ENCODE measurements around the gene LRRC43.

DNA sequence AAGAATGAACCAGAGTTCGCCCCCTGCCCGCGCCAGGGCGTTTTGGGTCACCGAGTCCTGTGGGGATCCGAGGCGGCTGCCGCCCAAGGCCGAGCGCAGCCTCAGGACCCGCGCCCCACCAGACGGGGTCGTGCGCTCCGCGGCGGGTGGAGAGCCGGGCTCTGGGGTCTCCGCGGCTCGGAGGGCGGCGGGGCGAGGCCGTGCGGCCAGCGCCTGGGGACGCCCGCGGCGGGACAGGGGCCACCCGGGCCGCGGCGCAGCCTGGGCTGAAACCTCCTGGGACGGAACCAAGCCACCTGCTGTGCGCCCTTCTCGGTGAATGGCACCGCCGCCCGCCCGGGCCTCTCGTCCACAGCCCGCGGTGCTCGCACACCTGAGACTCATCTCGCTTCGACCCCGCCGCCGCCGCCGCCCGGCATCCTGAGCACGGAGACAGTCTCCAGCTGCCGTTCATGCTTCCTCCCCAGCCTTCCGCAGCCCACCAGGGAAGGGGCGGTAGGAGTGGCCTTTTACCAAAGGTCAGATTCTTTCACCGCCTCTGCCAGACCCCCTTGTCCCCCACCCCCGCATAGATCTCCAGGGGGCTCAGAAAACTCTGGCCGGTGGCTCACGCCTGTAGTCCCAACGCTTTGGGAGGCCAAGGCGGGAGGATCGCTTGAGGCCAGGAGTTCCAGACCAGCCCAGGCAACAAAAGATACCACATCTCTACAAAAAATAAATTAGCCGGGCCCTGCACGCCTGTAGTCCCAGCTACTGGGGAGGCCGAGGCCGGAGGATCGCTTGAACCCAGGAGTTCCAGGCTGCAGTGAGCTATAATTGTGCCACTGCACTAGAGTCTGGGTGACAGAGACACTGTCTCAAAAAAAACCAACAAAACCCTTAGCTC lies 21.5 kb downstream of the LRRC43 start:
- TF ChIP-seq, protein P1, sequence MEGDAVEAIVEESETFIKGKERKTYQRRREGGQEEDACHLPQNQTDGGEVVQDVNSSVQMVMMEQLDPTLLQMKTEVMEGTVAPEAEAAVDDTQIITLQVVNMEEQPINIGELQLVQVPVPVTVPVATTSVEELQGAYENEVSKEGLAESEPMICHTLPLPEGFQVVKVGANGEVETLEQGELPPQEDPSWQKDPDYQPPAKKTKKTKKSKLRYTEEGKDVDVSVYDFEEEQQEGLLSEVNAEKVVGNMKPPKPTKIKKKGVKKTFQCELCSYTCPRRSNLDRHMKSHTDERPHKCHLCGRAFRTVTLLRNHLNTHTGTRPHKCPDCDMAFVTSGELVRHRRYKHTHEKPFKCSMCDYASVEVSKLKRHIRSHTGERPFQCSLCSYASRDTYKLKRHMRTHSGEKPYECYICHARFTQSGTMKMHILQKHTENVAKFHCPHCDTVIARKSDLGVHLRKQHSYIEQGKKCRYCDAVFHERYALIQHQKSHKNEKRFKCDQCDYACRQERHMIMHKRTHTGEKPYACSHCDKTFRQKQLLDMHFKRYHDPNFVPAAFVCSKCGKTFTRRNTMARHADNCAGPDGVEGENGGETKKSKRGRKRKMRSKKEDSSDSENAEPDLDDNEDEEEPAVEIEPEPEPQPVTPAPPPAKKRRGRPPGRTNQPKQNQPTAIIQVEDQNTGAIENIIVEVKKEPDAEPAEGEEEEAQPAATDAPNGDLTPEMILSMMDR (conservative IDR thresholded peaks at IDR 0.05; ENCODE audit: low read length) = no peak
- no peak for TF ChIP-seq EZH2phosphoT487 (IDR thresholded peaks at IDR 0.05; ENCODE audit: borderline replicate concordance, low read depth, low read length)

All from OCI-LY7 (cell line).